PFSK-1 (cell line): ENCODE data around the gene STK10.

Source experiments
- FOXP2 ChIP-seq: optimal IDR thresholded peaks from 2 replicates; pipeline ENCODE3; 2011; ENCODE audit warnings: borderline replicate concordance, control low read depth, inconsistent platforms; ENCODE audit not compliant: insufficient read depth; ENCODE audit errors: extremely low read length, extremely low read depth
- POLR2AphosphoS5 ChIP-seq: IDR thresholded peaks from 2 replicates; pipeline ENCODE4 v1.6.1; 2012; ENCODE audit warnings: low read depth, mild to moderate bottlenecking, control low read depth, low read length, moderate library complexity
- REST ChIP-seq, 2 experiments: IDR thresholded peaks; 2 replicates each; pipeline versions ENCODE4 v1.6.1 to v1.8.0; 2011 to 2012; ENCODE audit warnings: low read depth in 2 of 2, low read length in 2 of 2, control low read depth in 1 of 2, inconsistent platforms in 1 of 2, mild to moderate bottlenecking in 1 of 2, moderate library complexity in 1 of 2; ENCODE audit not compliant: insufficient read depth in 1 of 2
- SIN3A ChIP-seq: IDR thresholded peaks from 2 replicates; pipeline ENCODE4 v1.6.1; 2012; ENCODE audit warnings: mild to moderate bottlenecking, low read length, moderate library complexity, borderline replicate concordance; ENCODE audit not compliant: insufficient read depth
- TAF1 ChIP-seq: IDR thresholded peaks from 2 replicates; pipeline ENCODE4 v1.6.1; 2012; ENCODE audit warnings: low read length, control low read depth, borderline replicate concordance; ENCODE audit not compliant: insufficient read depth

The STK10 gene

GRCh38 chr5:172101547-172102217, 86.3 kb downstream of the STK10 start:
- TF ChIP-seq POLR2AphosphoS5 (no peak), FOXP2 (no peak), SIN3A (no peak), TAF1 (no peak), REST (IDR thresholded peaks at IDR 0.05; ENCODE audit: insufficient read depth in 1 of 2, low read depth in 2 of 2, low read length in 2 of 2) (no peak)

- no peak for TF ChIP-seq POLR2AphosphoS5
Observed at GRCh38 chr5:172098883-172099282, 89.1 kb downstream of the STK10 start.

- TF ChIP-seq SIN3A (no peak), FOXP2 (no peak), TAF1 (no peak), POLR2AphosphoS5 (no peak), REST (IDR thresholded peaks at IDR 0.05; ENCODE audit: insufficient read depth in 1 of 2, low read depth in 2 of 2, low read length in 2 of 2) (no peak)
Observed at GRCh38 chr5:172098046-172098445, 90.0 kb downstream of the STK10 start.

GRCh38 chr5:172097356-172097755, 90.7 kb downstream of the STK10 start:
- no peak for TF ChIP-seq TAF1

- TF ChIP-seq SIN3A, result no peak
- no peak for TF ChIP-seq POLR2AphosphoS5
- TF ChIP-seq REST (IDR thresholded peaks at IDR 0.05; ENCODE audit: insufficient read depth in 1 of 2, low read depth in 2 of 2, low read length in 2 of 2), result no peak
- TF ChIP-seq TAF1, result no peak
- TF ChIP-seq FOXP2, result no peak
Observed at GRCh38 chr5:172096207-172096940, 91.7 kb downstream of the STK10 start.

- no peak for TF ChIP-seq FOXP2
- TF ChIP-seq REST (IDR thresholded peaks at IDR 0.05; ENCODE audit: insufficient read depth in 1 of 2, low read depth in 2 of 2, low read length in 2 of 2), result no peak
- no peak for TF ChIP-seq TAF1
- TF ChIP-seq POLR2AphosphoS5, result no peak
- TF ChIP-seq SIN3A, result no peak
Observed at GRCh38 chr5:172095368-172096206, 92.4 kb downstream of the STK10 start.
